Cardiac septum (tissue), 1 donor: ENCODE results near the gene JPH4. TPM values are rescaled to one million over a fixed set of nuclear protein-coding genes. Genes with fewer than 3 reads are reported as not detected.
"Not testable (repeated sequence)": the region's sequence is repeated elsewhere in the genome, so short reads cannot be mapped to it uniquely, and the experiment has no call there.

Experiments
- DNase-seq: peaks from one replicate; pipeline ENCODE4 v3.0.0-alpha.2; 2020; ENCODE audit warnings: low spot score
- intact Hi-C: fragments of 100-400 bp; cut with DNase I; formaldehyde crosslinking; loops from one replicate; pipeline ENCODE4 v1.14.0; 2022
- total RNA-seq: library from RNA; stranded (reverse); fragmentation: NEBNext Ultra II Directional; extraction: Animal tissue kit (Norgen Biotek cat#: 25700); gene quantifications from one replicate; pipeline ENCODE4 v1.2.1, GENCODE V29; 2021
- donor health status: DM: no; HTN: no; CAD: no.

Gene JPH4
- total RNA-seq, 1 donor from 2014 or later, result 0.19 TPM

DNA sequence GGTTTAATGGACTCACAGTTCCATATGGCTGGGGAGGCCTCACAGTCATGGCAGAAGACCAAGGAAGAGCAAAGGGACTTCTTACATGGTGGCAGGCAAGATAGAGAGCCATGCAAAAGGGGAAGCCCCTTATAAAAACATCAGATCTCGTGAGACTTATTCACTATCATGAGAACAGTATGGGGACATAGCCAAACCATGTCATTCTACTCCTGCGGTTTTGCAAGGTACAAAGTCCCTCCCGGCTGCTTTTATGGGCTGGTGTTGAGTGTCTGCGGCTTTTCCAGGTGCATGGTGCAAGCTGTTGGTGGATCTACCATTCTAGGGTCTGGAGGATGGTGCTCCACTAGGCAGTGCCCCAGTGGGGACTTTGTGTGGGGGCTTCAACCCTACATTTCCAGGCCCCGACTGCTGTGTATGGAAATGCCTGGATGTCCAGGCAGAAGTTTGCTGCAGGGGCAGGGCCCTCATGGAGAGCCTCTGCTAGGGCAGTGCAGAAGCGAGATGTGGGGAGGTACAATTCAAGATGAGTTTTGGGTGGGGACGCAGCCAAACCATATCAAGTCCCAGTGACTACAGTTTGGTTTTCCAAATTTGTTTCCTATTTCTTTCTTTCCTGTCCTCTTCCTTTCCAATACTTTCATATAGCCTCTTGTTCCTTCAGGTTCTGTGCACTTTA, 31.0 kb upstream of the JPH4 start:
- DNase-seq, intact Hi-C loops: not testable (repeated sequence)

DNA sequence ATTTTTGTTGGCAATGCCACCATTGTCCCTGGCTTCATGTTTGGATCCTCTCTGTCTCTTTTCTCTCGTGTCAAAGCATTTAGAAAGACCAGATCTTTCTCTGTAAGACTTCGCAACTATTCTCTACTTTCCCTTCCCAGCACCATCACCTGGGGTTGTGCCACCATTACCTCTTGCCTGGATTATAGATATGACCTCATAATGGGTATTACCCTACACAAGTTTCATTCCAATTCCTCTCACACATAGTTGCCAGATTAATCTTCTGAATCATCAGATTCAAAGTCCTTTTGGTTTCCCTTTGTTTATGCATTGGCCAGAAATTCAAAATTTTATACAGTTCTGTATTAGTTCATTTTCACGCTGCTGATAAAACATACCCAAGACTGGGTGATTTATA, 30.4 kb upstream of the JPH4 start:
- DNase-seq, result no peak
- intact Hi-C loops, result no loop called here

- no peak for DNase-seq
- intact Hi-C loops, result no loop called here
These were observed 29.9 kb upstream of the JPH4 start for GRCh38 chr14:23608454-23608853.

DNA sequence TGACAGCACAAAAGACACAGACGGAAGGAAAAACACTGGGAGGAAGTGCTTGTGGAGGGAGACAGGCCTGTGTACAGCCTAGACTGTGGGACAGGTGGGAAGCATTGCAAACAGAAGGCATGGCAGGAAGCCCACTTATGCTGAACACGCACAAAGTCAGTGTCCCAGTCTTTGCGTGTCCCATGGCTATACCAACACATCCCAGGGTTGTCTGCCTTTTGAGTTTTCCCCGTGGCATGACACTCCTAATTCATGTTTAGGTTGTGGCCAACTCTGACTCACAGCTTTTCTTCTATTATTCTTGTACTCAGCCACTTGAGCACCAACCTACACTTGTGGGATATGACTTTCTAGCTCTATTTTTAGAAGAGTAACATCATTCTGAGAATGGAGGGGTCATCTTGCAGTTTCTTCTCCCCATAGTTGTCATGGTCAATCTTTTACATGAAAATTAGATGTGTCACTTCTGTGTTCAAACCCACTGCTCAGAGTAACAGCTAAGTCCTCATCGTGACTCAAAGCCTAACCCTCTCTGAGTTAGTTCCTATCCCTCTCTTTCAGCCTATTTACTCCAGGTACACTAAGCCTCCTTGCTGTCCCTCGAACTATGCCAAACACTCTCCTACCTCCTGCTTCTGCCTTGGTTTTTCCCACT, 27.5 kb upstream of the JPH4 start:
- DNase-seq, result no peak
- intact Hi-C loops, result no loop called here

- intact Hi-C loops, result no loop called here
These were observed 26.1 kb upstream of the JPH4 start for GRCh38 chr14:23604675-23605170.

DNA sequence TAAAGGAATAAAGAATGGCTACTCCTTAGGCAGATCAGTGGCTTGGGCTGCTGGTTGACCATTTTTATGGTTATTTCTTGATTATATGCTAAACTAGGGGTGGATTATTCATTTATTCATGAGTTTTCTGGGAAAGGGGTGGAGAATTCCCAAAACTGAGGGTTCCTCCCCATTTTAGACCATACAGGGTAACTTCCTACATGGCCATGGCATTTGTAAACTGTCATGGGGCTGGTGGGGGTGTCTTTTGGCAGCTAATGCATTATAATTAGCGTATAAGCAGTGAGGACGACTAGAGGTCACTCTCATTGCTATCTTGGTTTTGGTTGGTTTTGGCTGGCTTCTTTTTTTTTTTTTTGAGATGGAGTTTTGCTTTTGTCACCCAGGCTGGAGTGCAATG, 25.6 kb upstream of the JPH4 start:
- intact Hi-C loops, result no loop called here
- no peak for DNase-seq

More at GRCh38 chr14:23604675-23605170, 26.1 kb upstream of the JPH4 start:
- DNase-seq, result no peak

GRCh38 chr14:23603103-23603502, 24.5 kb upstream of the JPH4 start:
- no peak for DNase-seq
- intact Hi-C loops, result no loop called here

GRCh38 chr14:23602181-23603095, 23.8 kb upstream of the JPH4 start:
- no peak for DNase-seq
- intact Hi-C loops, result no loop called here

GRCh38 chr14:23601845-23602180, 23.2 kb upstream of the JPH4 start:
- no peak for DNase-seq
- intact Hi-C loops, result no loop called here

- no peak for DNase-seq
- intact Hi-C loops, result no loop called here
These were observed 22.8 kb upstream of the JPH4 start for GRCh38 chr14:23601424-23601823.

DNA sequence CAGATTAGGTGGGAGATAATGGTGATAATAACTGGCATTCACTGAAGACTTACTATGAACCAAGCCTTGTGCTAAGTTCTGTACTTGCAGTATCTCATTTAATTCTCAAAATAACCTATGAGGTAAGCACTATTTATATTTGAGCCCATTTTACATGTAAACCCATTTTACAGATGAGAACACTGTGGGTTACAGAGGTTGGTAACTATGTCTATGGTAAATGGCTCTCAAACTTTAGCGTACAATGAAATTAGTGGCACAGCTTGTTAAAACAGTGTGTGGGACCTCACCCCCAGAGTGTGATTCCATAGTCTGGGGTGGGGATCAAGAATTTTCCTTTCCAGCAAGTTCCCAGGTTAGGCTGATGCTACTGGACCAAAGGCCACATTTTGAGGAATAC, 22.2 kb upstream of the JPH4 start:
- intact Hi-C loops, result no loop called here
- no peak for DNase-seq

GRCh38 chr14:23600322-23600707, 21.7 kb upstream of the JPH4 start:
- DNase-seq, result no peak
- intact Hi-C loops, result no loop called here

GRCh38 chr14:23594191-23594590, 15.6 kb upstream of the JPH4 start:
- DNase-seq, intact Hi-C loops: not testable (repeated sequence)

DNA sequence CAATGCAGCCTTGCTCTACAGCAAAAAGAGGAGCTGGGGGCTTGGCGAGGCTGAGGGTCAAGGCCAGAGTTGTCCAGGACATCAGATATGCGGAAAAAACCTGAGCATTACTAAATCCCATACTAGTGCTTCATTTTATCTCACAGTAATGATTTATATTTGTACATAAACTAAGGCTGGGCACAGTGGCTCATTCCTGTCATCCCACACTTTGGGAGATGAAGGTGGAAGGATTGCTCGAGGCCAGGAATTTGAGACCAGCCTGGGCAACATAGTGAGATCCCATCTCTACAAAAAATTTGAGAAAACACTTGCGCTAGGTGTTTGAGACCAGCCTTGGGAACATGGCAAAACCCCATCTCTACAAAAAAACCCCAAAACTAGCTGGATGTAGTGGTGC, 11.6 kb upstream of the JPH4 start:
- intact Hi-C loops, result no loop called here

GRCh38 chr14:23589606-23590005, 11.0 kb upstream of the JPH4 start:
- DNase-seq, result no peak
- intact Hi-C loops, result loop anchor here (2.0 kb wide), 1 partner anchor 339 kb away; no protein-coding TSS in a partner anchor

More for the DNA sequence above, 11.6 kb upstream of the JPH4 start:
- DNase-seq, result no peak

- intact Hi-C loops, result loop anchor here (2.0 kb wide), 1 partner anchor 340 kb away; no protein-coding TSS in a partner anchor
- peak; percentile 87 for DNase-seq
These were observed 10.5 kb upstream of the JPH4 start for GRCh38 chr14:23588884-23589598.

DNA sequence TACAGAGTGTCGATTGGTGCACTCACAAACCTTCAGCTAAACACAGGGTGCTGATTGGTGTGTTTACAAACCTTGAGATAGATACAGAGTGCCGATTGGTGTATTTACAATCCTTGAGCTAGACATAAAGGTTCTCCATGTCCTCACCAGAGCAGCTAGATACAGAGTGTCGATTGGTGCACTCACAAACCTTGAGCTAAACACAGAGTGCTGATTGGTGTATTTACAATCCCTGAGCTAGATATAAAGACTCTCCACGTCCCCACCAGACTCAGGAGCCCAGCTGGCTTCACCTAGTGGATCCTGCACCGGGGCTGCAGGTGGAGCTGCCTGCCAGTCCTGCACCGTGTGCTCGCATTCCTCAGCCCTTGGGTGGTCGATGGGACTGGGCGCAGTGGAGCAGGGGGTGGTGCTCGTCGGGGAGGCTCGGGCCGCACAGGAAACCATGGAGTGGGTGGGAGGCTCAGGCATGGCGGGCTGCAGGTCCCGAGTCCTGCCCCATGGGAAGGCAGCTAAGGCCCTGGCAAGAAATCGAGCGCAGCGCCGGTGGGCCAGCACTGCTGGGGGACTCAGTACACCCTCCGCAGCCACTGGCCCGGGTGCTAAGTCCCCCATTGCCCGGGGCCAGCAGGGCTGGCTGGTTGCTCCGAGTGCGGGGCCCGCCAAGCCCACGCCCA, 6.1 kb upstream of the JPH4 start:
- intact Hi-C loops, result not testable (repeated sequence)

DNA sequence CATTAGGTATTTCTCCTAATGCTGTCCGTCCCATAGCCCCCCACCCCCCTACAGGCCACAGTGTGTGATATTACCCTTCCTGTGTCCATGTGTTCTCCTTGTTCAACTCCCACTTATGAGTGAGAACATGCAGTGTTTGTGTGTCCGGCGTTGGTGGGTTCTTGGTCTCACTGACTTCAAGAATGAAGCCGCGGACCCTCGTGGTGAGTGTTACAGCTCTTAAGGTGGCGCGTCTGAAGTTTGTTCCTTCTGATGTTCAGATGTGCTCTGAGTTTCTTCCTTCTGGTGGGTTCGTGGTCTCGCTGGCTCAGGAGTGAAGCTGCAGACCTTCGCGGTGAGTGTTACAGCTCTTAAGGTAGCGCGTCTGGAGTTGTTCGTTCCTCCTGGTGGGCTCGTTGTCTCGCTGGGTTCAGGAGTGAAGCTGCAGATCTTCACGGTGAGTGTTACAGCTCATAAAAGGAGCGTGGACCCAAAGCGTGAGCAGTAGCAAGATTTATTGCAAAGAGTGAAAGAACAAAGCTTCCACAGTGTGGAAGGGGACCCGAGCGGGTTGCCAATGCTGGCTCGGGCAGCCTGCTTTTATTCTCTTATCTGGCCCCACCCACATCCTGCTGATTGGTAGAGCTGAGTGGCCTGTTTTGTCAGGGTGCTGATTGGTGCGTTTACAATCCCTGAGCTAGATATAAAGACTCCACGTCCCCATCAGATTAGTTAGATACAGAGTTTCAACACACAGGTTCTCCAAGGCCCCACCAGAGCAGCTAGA, 5.4 kb upstream of the JPH4 start:
- intact Hi-C loops, DNase-seq: not testable (repeated sequence)

More for the DNA sequence above, 6.1 kb upstream of the JPH4 start:
- DNase-seq, result not testable (repeated sequence)
